GM12864 (cell line): Measurements from ENCODE around the gene CERS6.

Experiments
- DNase-seq: peaks from one replicate; pipeline ENCODE4 v3.0.0-alpha.2; 2011; ENCODE audit warnings: low read depth
- H3K4me3 ChIP-seq: 2 replicates; pipeline ENCODE4 v1.5.1; 2011; ENCODE audit warnings: mild to moderate bottlenecking, low read depth, low read length, control low read depth
- CTCF ChIP-seq: IDR thresholded peaks from 2 replicates; pipeline ENCODE4 v1.5.1; 2011; ENCODE audit warnings: low read depth, mild to moderate bottlenecking, moderate library complexity, low read length, control low read depth, inconsistent platforms; ENCODE audit errors: missing control alignments

CERS6 gene

GRCh38 chr2:168633200-168633599 lies 177.1 kb downstream of the CERS6 start:
- H3K4me3 ChIP-seq = no peak overlapping the region
- no peak for TF ChIP-seq CTCF
- no peak for DNase-seq

- peak; percentile 4 for DNase-seq
- no peak overlapping the region for H3K4me3 ChIP-seq
- no peak for TF ChIP-seq CTCF
Measured at GRCh38 chr2:168633895-168634294, 177.8 kb downstream of the CERS6 start.

- no peak for TF ChIP-seq CTCF
- no peak for DNase-seq
- H3K4me3 ChIP-seq = no peak overlapping the region
Measured at GRCh38 chr2:168635065-168635577, 179.0 kb downstream of the CERS6 start.

- TF ChIP-seq CTCF = no peak
- no peak for DNase-seq
- no peak overlapping the region for H3K4me3 ChIP-seq
Measured at GRCh38 chr2:168639018-168639417, 182.9 kb downstream of the CERS6 start.

GRCh38 chr2:168639441-168639898 lies 183.4 kb downstream of the CERS6 start:
- no peak for DNase-seq
- no peak overlapping the region for H3K4me3 ChIP-seq
- TF ChIP-seq CTCF = no peak

GRCh38 chr2:168640039-168640438 lies 184.0 kb downstream of the CERS6 start:
- no peak overlapping the region for H3K4me3 ChIP-seq
- no peak for DNase-seq
- TF ChIP-seq CTCF = no peak

GRCh38 chr2:168641636-168642035 lies 185.6 kb downstream of the CERS6 start:
- no peak overlapping the region for H3K4me3 ChIP-seq
- no peak for TF ChIP-seq CTCF
- DNase-seq = no peak
